Right ventricle myocardium inferior (tissue), 1 donor: ENCODE data around the gene HSPA12B. TPM values are rescaled to one million over a fixed set of nuclear protein-coding genes. Genes with fewer than 3 reads are reported as not detected.

Experiments
- ATAC-seq: fragments of 200-7000 bp; cut with Tn5 transposase; one replicate; pipeline ENCODE4 v1.9.1; 2020; ENCODE audit warnings: mild to moderate bottlenecking, moderate library complexity
- DNase-seq: peaks from one replicate; pipeline ENCODE4 v3.0.0; 2021; ENCODE audit errors: missing footprints
- intact Hi-C: fragments of 100-400 bp; cut with DNase I; formaldehyde crosslinking; loops from one replicate; pipeline ENCODE4 v1.11.0; 2022
- total RNA-seq: library from RNA; stranded (reverse); fragmentation: NEBNext Ultra II Directional; extraction: Animal tissue kit (Norgen Biotek cat#: 25700); gene quantifications from one replicate; pipeline ENCODE4 v1.2.1, GENCODE V29; 2021
- donor health status: DM: no; HTN: yes; CAD: no; lungs with severe emphysema.

Gene HSPA12B
- total RNA-seq, 1 donor from 2014 or later, result 17.5 TPM

GRCh38 chr20:3740615-3741301 lies 8.3 kb downstream of the HSPA12B start:
- DNase-seq, result no peak
- no peak for ATAC-seq
- intact Hi-C loops, result no loop called here

- intact Hi-C loops, result no loop called here
- DNase-seq (no peak), ATAC-seq (no peak)
Measured at GRCh38 chr20:3741836-3742458, 9.5 kb downstream of the HSPA12B start.

GRCh38 chr20:3743251-3743650 lies 10.8 kb downstream of the HSPA12B start:
- intact Hi-C loops, result no loop called here
- ATAC-seq (no peak), DNase-seq (no peak)

GRCh38 chr20:3744037-3744436 lies 11.6 kb downstream of the HSPA12B start:
- DNase-seq (no peak), ATAC-seq (no peak)
- intact Hi-C loops, result no loop called here

GRCh38 chr20:3744806-3745685 lies 12.6 kb downstream of the HSPA12B start:
- DNase-seq, result peak; percentile 87
- intact Hi-C loops, result no loop called here
- ATAC-seq, result peak; percentile 44

GRCh38 chr20:3745686-3746173 lies 13.2 kb downstream of the HSPA12B start:
- no peak for DNase-seq
- intact Hi-C loops, result no loop called here
- ATAC-seq, result no peak

GRCh38 chr20:3747471-3747870 lies 15.0 kb downstream of the HSPA12B start:
- DNase-seq (no peak), ATAC-seq (no peak)
- intact Hi-C loops, result no loop called here

GRCh38 chr20:3748073-3748472 lies 15.6 kb downstream of the HSPA12B start:
- DNase-seq (no peak), ATAC-seq (no peak)
- intact Hi-C loops, result no loop called here

GRCh38 chr20:3749087-3749688 lies 16.7 kb downstream of the HSPA12B start:
- no peak for ATAC-seq
- peak; percentile 44 for DNase-seq
- intact Hi-C loops, result no loop called here

GRCh38 chr20:3749689-3750531 lies 17.4 kb downstream of the HSPA12B start:
- no peak for ATAC-seq
- intact Hi-C loops, result no loop called here
- DNase-seq, result peak; percentile 64

GRCh38 chr20:3751305-3751674 lies 18.8 kb downstream of the HSPA12B start:
- DNase-seq (no peak), ATAC-seq (no peak)
- intact Hi-C loops, result no loop called here

- intact Hi-C loops, result no loop called here
- ATAC-seq (peak; percentile 40), DNase-seq (peak; percentile 77)
Measured at GRCh38 chr20:3751675-3752385, 19.3 kb downstream of the HSPA12B start.

- no peak for DNase-seq
- intact Hi-C loops, result no loop called here
- peak; percentile 9 for ATAC-seq
Measured at GRCh38 chr20:3752386-3752759, 19.9 kb downstream of the HSPA12B start.

- ATAC-seq, result peak; percentile 65
- intact Hi-C loops, result no loop called here
- no peak for DNase-seq
Measured at GRCh38 chr20:3753098-3753497, 20.6 kb downstream of the HSPA12B start.

- ATAC-seq, result peak; percentile 1
- intact Hi-C loops, result no loop called here
- no peak for DNase-seq
Measured at GRCh38 chr20:3753501-3754275, 21.2 kb downstream of the HSPA12B start.

GRCh38 chr20:3754276-3754630 lies 21.8 kb downstream of the HSPA12B start:
- DNase-seq, result no peak
- no peak for ATAC-seq
- intact Hi-C loops, result no loop called here

GRCh38 chr20:3755269-3755668 lies 22.8 kb downstream of the HSPA12B start:
- intact Hi-C loops, result loop anchor here (5.0 kb wide), 1 partner anchor 458 kb away; no protein-coding TSS in a partner anchor
- no peak for ATAC-seq
- DNase-seq, result no peak
